GM12892 (cell line): Measurements from ENCODE around the gene NR2C2AP. TPM values are rescaled to one million over a fixed set of nuclear protein-coding genes. Genes with fewer than 3 reads are reported as not detected.

Experiments
- DNase-seq: peaks from one replicate; pipeline ENCODE4 v3.0.0; 2011; ENCODE audit not compliant: insufficient read length
- FAIRE-seq: peaks from 2 replicates; lab custom pipeline; 2011; peaks lifted over from hg19 to GRCh38; lab: Jason Lieb, UNC
- POLR2A ChIP-seq: IDR thresholded peaks from 2 replicates; pipeline ENCODE4 v1.6.1; 2011; ENCODE audit warnings: low read depth, low read length, control low read depth
- POLR2AphosphoS5 ChIP-seq: IDR thresholded peaks from 2 replicates; pipeline ENCODE4 v1.6.1; 2011; ENCODE audit warnings: low read depth, low read length, control low read depth
- TAF1 ChIP-seq: IDR thresholded peaks from 2 replicates; pipeline ENCODE4 v1.6.1; 2011; ENCODE audit warnings: low read depth, mild to moderate bottlenecking, control low read depth, low read length, borderline replicate concordance
- polyA plus RNA-seq: library from polyadenylated mRNA; unstranded; fragments of >200 nt; gene quantifications from one replicate; pipeline ENCODE4 v1.2.1, GENCODE V29; 2012; ENCODE audit warnings: missing spikeins, inconsistent platforms; ENCODE audit not compliant: missing spikeins

Gene NR2C2AP, protein sequence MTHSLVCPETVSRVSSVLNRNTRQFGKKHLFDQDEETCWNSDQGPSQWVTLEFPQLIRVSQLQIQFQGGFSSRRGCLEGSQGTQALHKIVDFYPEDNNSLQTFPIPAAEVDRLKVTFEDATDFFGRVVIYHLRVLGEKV
- polyA plus RNA-seq = 22.8 TPM

DNA sequence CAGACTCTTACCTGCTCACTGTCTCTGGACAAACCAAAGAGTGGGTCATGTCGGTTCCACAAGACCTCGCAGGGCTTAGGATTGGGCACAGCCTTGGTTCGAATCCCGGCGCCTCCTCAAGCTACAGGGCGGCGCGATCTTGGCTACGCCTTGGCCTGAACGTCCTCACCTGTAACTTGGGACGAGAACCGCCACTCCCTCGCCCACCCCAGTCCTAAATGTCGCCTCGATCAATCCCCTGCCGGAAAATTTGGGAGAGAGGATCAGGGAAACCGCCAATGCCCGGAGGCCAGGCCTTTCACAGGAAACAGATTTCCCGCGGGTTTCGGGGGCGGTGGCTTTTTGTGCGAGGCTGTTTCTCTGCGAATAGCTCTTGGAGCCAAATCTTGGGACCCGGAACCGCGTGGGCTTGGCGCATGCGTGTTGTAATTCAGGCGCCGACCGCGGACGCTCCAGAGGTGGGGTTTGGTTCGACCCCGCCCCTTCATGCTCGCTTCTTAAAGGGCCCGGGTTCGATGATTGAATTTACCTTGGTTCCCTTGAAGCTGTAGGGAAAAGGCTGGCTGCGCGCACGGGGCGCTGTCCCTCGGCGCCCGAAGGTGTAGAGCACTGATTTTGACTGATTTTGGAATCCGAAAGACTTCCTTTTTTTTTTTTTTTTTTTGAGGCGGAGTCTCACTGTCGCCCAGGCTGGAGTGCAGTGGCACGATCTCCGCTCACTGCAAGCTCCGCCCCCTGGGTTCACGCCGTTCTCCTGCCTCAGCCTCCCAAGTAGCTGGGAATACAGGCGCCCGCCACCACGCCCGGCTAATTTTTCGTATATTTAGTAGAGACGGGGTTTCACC lies at the start of gene NR2C2AP:
Gene NR2C2AP, minus strand, starts transcription at position 403 of the 845 bp plus-strand sequence. Its CDS starts 354 bp downstream, at position 49.
- DNase-seq (peak; percentile 98), FAIRE-seq (peak; percentile 95)
- TF ChIP-seq TAF1 (0 out of 2 replicates have a peak, but pooled peaks have one; percentile 12), POLR2AphosphoS5 (peak; percentile 21), POLR2A (peak; percentile 38; the same call in 1 of the 2 replicates)

GRCh38 chr19:19250196-19250801 lies 47.1 kb upstream of the NR2C2AP start:
- TF ChIP-seq POLR2AphosphoS5 (no peak), TAF1 (no peak), POLR2A (no peak)
- DNase-seq (no peak), FAIRE-seq (no peak)

DNA sequence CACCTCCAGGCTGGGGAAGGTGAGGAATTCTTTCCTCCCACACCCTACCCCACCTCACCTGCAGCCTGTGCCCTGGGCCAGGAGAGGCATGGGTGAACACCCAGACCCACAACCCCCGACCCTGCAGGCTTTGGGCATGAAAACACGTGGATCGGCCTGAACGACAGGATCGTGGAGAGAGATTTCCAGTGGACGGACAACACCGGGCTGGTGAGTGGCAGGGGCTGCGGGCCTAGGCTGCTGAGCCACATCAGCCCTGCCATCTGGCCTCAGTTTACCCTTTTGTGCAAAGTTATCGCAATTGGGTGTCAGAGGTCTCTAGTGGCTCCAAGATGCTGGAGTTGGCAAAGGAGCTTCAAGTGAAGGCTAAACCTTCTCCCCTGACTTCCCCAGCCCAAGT lies 37.3 kb upstream of the NR2C2AP start:
- no peak for DNase-seq
- no peak for TF ChIP-seq TAF1
- TF ChIP-seq POLR2A = no peak
- TF ChIP-seq POLR2AphosphoS5 = no peak
- no peak for FAIRE-seq

DNA sequence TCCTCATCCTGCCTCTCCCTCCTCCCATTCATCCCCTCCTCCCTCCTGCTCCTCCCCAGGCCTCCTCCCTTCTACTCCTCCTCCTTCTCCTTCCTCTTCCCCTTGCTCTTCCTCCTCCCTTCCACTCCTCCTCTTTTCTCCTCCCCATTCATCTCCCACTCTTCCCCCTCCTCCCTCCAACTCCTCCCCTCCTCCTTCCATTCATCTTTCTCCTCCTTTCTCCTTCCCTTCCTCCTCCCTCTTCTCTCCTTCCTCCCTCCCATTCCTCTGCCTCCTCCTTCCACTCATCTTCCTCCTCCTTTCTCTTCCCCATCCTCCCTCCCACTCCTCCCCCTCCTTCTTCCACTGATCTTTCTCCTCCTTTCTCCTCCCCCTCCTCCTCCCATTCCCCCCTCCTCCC lies 36.5 kb upstream of the NR2C2AP start:
- FAIRE-seq (no peak), DNase-seq (no peak)
- TF ChIP-seq TAF1 (no peak), POLR2A (no peak), POLR2AphosphoS5 (no peak)

DNA sequence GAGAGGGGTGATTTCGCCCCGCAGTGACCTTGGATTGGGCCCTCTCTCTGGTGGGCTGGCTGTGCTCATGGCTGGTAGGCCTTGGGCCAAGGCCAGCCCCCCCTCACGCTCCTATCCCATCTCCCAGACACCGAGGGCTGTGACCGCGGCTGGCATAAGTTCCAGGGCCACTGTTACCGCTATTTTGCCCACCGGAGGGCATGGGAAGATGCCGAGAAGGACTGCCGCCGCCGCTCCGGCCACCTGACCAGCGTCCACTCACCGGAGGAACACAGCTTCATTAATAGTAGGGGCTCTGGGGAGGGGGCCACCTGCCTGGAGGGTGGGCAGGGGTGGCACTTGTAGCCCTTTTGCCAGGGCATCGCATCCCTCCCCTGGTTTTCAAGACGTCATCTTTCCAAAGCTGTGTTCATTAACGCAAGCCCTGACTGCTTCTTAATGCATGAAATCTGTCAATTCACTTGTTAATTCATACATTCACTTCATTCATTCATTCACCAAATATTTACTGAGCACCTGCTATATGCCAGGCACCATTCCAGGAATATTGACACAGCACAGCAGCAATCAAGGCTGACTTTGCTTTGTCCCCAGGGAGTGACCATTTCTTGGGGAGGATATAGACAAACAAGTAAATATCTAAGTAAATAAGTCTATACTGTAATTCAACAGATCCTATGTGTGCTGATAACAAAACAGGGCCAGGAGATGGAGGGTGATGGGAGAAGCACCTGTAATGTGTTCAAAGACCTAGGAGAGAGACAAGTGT lies 35.1 kb upstream of the NR2C2AP start:
- FAIRE-seq (no peak), DNase-seq (no peak)
- TF ChIP-seq POLR2AphosphoS5 = no peak
- no peak for TF ChIP-seq POLR2A
- no peak for TF ChIP-seq TAF1

DNA sequence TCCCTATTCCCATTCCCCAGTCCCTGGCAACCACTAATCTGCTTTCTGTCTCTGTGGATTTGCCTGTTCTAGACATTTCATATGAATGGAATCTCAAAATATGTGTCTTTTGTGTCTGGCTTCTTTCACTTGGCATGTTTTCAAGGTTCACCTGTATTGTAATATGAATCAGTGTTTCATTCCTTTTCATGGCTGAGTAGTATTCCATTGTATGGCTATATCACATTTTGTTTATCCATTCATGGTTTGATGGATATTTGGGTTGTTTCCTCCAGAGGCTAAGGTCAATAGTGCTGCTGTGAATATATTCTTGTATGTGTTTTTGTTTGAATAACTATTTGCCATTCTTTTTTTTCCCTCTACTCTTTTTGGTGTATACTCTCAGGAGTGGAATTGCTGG lies 33.0 kb upstream of the NR2C2AP start:
- TF ChIP-seq TAF1 (no peak), POLR2AphosphoS5 (no peak), POLR2A (no peak)
- FAIRE-seq (no peak), DNase-seq (no peak)

- DNase-seq (no peak), FAIRE-seq (no peak)
- TF ChIP-seq TAF1 (no peak), POLR2AphosphoS5 (no peak), POLR2A (no peak)
Observed at GRCh38 chr19:19234220-19234816, 31.1 kb upstream of the NR2C2AP start.

GRCh38 chr19:19232261-19232721 lies 29.1 kb upstream of the NR2C2AP start:
- DNase-seq (no peak), FAIRE-seq (no peak)
- TF ChIP-seq POLR2AphosphoS5 = no peak
- TF ChIP-seq TAF1 = no peak
- no peak for TF ChIP-seq POLR2A

DNA sequence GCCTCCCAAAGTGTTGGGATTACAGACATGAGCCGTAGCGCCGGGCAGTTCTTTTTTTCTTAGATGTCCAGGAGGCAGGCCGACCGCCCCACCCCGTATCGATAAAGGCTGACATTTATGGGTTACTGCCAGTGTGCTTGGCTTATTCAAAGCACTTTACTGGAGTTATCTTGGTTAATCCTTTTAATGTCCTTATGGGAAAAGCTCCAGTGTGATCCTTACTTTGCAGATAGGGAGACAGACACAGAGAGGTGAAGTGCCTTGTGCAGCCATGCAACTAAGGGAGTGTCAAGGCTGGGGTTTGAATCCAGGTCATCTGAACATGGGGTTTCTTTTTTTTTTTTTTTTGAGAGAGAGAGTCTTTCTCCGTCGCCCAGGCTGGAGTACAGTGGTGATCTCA lies 27.8 kb upstream of the NR2C2AP start:
- DNase-seq (no peak), FAIRE-seq (no peak)
- TF ChIP-seq TAF1 (no peak), POLR2AphosphoS5 (no peak), POLR2A (no peak)

GRCh38 chr19:19229701-19230100 lies 26.5 kb upstream of the NR2C2AP start:
- TF ChIP-seq POLR2A = no peak
- no peak for TF ChIP-seq TAF1
- DNase-seq (no peak), FAIRE-seq (no peak)

GRCh38 chr19:19227217-19227616 lies 24.0 kb upstream of the NR2C2AP start:
- no peak for TF ChIP-seq TAF1
- TF ChIP-seq POLR2AphosphoS5 = no peak
- TF ChIP-seq POLR2A = no peak
- DNase-seq = no peak
- no peak for FAIRE-seq

- FAIRE-seq (no peak), DNase-seq (no peak)
- TF ChIP-seq POLR2AphosphoS5 (no peak), TAF1 (no peak), POLR2A (no peak)
Observed at GRCh38 chr19:19226663-19227062, 23.4 kb upstream of the NR2C2AP start.
